Heart left ventricle (tissue), 16 donors: ENCODE measurements around the gene BCAS1. TPM values are rescaled to one million over a fixed set of nuclear protein-coding genes. Genes with fewer than 3 reads are reported as not detected.

Experiments
- ATAC-seq, 4 donors: fragments of 200-7000 bp; cut with Tn5 transposase; one replicate each; pipeline ENCODE4 v1.9.1; 2020 to 2022; ENCODE audit warnings: moderate library complexity in 4 of 4, mild to moderate bottlenecking in 3 of 4, moderate number of reproducible peaks in 1 of 4
- DNase-seq, 5 donors: peaks; one replicate each; pipeline ENCODE4 v3.0.0-alpha.2; 2020
- H3K27ac ChIP-seq, 12 donors: fragments of 200-600 bp; sonication (generic) in 4 of 12; one replicate each; pipeline versions ENCODE4 v1.5.0 to v1.8.0; 2016 to 2022; ENCODE audit warnings: mild to moderate bottlenecking in 2 of 12
- H3K27me3 ChIP-seq, 9 donors: fragments of 200-600 bp; sonication (generic) in 2 of 9; one replicate each; pipeline versions ENCODE4 v1.5.1 to v1.8.0; 2016 to 2022; ENCODE audit warnings: mild to moderate bottlenecking in 3 of 9
- H3K36me3 ChIP-seq, 9 donors: fragments of 200-600 bp; sonication (generic) in 2 of 9; one replicate each; pipeline versions ENCODE4 v1.5.0 to v1.8.0; 2018 to 2022; ENCODE audit warnings: mild to moderate bottlenecking in 2 of 9
- H3K4me1 ChIP-seq, 12 donors: fragments of 200-600 bp; sonication (generic) in 4 of 12; one replicate each; pipeline versions ENCODE4 v1.5.0 to v1.8.0; 2016 to 2022; ENCODE audit warnings: mild to moderate bottlenecking in 3 of 12
- H3K4me3 ChIP-seq, 12 donors: fragments of 200-600 bp; sonication (generic) in 4 of 12; one replicate each; pipeline versions ENCODE4 v1.5.0 to v1.8.0; 2017 to 2022; ENCODE audit warnings: mild to moderate bottlenecking in 9 of 12, moderate library complexity in 4 of 12
- H3K9me3 ChIP-seq, 12 donors: fragments of 200-600 bp; sonication (generic) in 4 of 12; one replicate each; pipeline versions ENCODE4 v1.5.0 to v1.8.0; 2016 to 2022; ENCODE audit warnings: mild to moderate bottlenecking in 1 of 12
- CTCF ChIP-seq, 12 donors: fragments of 200-600 bp; sonication (generic) in 4 of 12; IDR thresholded peaks; one replicate each; pipeline versions ENCODE4 v1.5.0 to v1.8.0; 2018 to 2022; ENCODE audit warnings: antibody characterized with exemption in 12 of 12, mild to moderate bottlenecking in 5 of 12
- POLR2A ChIP-seq, 2 donors: fragments of 450-650 bp; IDR thresholded peaks; one replicate each; pipeline ENCODE4 v1.6.1; 2017; ENCODE audit warnings: antibody characterized with exemption in 2 of 2, mild to moderate bottlenecking in 2 of 2, moderate library complexity in 2 of 2
- WGBS, 4 donors: extraction: QIAGEN DNeasy Blood & Tissue Kit in 2 of 4; methylation state at CpG; one replicate each; pipeline versions ENCODE4 v1.1.5 to v1.1.7; 2013 to 2018; 5-methylcytosine and 5-hydroxymethylcytosine counted together
- intact Hi-C, 10 donors: fragments of 100-400 bp; cut with DNase I; formaldehyde crosslinking; loops; one replicate each; pipeline versions ENCODE4 v1.11.1 to v1.14.2; 2022
- polyA plus RNA-seq, 2 donors: library from polyadenylated mRNA; stranded (reverse); fragments of 200-250 nt; gene quantifications; one replicate each; pipeline ENCODE4 v1.2.3, GENCODE V29; 2013
- total RNA-seq, 9 donors: library from RNA; depleted of rRNA in 2 of 9; stranded (reverse); fragments of >200 nt in 2 of 9; fragmentation: NEBNext Ultra II Directional in 3 of 9; extraction: Animal tissue kit (Norgen Biotek cat#: 25700) in 3 of 9; gene quantifications; one replicate each; pipeline versions ENCODE4 v1.1.0 to v1.2.4, GENCODE V29; 2016 to 2023
- donor health status: ischemic (EF 13 %, LVEDD 7.1; RV severe dilation, severe dysfunction).
- donor health status: healthy with polysubstance abuse.
- donor health status: DM: no; HTN: yes; CAD: no.
- donor health status: DM: no; HTN: no; CAD: no.
- donor health status: ischemic (EF 25% LVEDD 6.9; RV normal size, moderate dysfunction).
- donor health status: ischemic (EF 25% LVEDD 5.7; RV mildly dilated, moderate dysfunction).
- donor health status: healthy.
- donor health status: DM: yes; HTN: yes; CAD: no.
- donor health status: ischemic (EF 35%, LVEDD 5.7; RV mildly dilated, moderate dysfunction).
- donor health status: nonischemic (EF 11% LVEDD 7.7; RV severe dilation, severe dysfunction).
- donor health status: DM: yes; HTN: yes; CAD: no.
- donor health status: PGD.
- donor health status: ischemic (EF 29% LVEDD 5.4; RV normal size, mild dysfunction).
- donor health status: nonischemic (EF 23%, LVEDD 6.1; RV moderate dilation, normal function).

The BCAS1 gene
- total and polyA plus RNA-seq, 11 donors, result not detected

- Histone ChIP-seq H3K27me3 (no peaks in the 10 kb centered on the region), H3K4me3 (no peak overlapping the region), H3K4me1 (peaks cover 0 to 25% (median 12%) of the 10 kb centered on the region in 12 donors), H3K36me3 (no peaks in the 10 kb centered on the region), H3K27ac (peak overlapping the region in 5 of 12 donors; percentile 2 to 32 (median 22)), H3K9me3 (peaks cover 0 to 9% (median 0%) of the 10 kb centered on the region in 12 donors)
- no peak for ATAC-seq
- WGBS, 4 donors, result 90 to 96% (median 95%) methylated on average over 11 of the region's 11 CpGs
- DNase-seq, result no peak
- no peak for TF ChIP-seq CTCF (IDR thresholded peaks at IDR 0.05)
- no peak for TF ChIP-seq POLR2A (IDR thresholded peaks at IDR 0.05)
- intact Hi-C loops, result loop anchor here in 4 of 10 donors (10.0 kb wide), 4 partner anchors 116 to 1634 kb away; no protein-coding TSS in a partner anchor
Measured at GRCh38 chr20:53948383-53949318, 121.7 kb downstream of the BCAS1 start.

DNA sequence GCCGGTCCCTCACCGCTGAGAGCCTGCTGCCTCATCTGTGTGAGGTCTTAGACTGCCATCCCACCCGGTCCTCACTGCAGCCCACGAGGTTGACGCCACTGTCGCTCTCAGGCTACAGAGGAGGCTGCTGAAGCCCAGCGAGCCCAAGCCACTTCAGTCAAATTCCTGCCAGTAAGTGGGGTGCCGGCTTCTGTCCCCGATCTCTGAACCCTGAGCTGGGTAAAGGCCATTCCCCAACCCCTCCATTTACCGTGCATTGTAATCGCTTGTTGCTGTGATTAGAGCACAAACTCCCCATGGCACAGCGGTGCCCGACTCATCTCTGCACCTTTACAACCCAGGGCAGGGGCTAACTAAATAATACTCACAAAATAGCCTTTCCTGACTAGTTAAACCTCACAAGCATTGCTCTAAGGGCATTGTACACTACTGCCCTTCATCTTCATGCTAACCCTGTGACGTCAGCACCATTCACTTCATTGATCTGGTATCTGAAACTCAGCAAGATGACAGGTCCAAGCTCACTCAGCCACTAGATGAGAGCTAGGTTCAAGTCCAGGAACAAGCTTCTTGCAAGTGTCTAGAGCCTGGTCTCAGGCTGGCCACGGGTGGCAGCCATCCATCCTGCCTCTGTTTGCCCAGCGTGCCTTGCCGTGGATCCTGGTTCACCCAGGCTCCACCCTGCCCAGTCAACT, 122.7 kb downstream of the BCAS1 start:
- TF ChIP-seq CTCF (IDR thresholded peaks at IDR 0.05) (no peak), POLR2A (IDR thresholded peaks at IDR 0.05) (no peak)
- intact Hi-C loops, result loop anchor here in 4 of 10 donors (10.0 kb wide), 4 partner anchors 117 to 1633 kb away; no protein-coding TSS in a partner anchor
- WGBS, 4 donors, result 84 to 92% (median 91%) methylated on average over 17 of the region's 17 CpGs
- Histone ChIP-seq H3K27me3 (no peaks in the 10 kb centered on the region), H3K36me3 (no peaks in the 10 kb centered on the region), H3K27ac (no peak overlapping the region), H3K4me3 (no peak overlapping the region), H3K4me1 (peaks cover 0 to 30% (median 13%) of the 10 kb centered on the region in 12 donors), H3K9me3 (peaks cover 0 to 4% (median 0%) of the 10 kb centered on the region in 12 donors)
- ATAC-seq (no peak), DNase-seq (no peak)

DNA sequence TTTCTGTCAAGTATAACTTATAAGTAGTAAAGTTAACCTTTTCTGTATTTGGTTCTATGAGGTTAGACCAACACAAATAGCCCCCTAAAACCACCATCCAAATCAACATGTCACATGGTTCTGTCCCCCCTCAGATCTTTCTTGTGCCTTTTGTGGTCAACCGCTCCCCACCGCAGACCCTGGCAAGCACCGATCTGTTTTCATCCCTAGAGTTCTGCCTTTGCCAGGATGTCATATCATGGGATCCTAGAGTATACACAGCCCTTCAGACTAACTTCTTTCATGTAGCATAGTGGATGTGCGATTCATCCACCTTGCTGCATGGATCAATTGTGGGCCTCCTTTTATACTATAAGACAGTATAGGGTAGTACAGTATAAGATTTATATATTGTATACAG, 124.3 kb downstream of the BCAS1 start:
- Histone ChIP-seq H3K4me3 (no peak overlapping the region), H3K36me3 (no peaks in the 10 kb centered on the region)
- TF ChIP-seq CTCF (IDR thresholded peaks at IDR 0.05) (no peak), POLR2A (IDR thresholded peaks at IDR 0.05) (no peak)

DNA sequence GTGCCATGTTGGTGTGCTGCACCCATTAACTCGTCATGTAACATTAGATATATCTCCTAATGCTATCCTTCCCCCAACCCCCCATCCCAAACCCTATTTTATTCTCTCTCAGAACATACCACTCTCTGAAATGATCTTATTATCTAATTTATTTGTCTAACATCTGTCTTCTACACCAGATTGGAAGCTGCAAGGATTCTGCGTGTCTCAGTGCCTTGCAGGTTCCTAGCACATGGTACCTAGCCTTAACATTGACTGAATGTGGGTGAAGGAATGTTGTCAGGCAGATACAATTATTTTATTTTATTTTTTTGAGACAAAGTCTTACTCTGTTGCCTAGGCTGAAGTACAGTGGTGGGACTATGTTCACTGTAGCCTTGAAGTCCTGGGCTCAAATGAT, 124.9 kb downstream of the BCAS1 start:
- WGBS, 4 donors, result 94 to 100% (median 98%) methylated on average over 2 of the region's 2 CpGs
- Histone ChIP-seq H3K9me3 (no peaks in the 10 kb centered on the region), H3K27ac (no peak overlapping the region), H3K27me3 (no peaks in the 10 kb centered on the region), H3K4me3 (no peak overlapping the region), H3K36me3 (no peaks in the 10 kb centered on the region), H3K4me1 (peaks cover 0 to 46% (median 26%) of the 10 kb centered on the region in 12 donors)
- intact Hi-C loops, result loop anchor here in 4 of 10 donors (10.0 kb wide), 4 partner anchors 119 to 1631 kb away; no protein-coding TSS in a partner anchor
- TF ChIP-seq CTCF (IDR thresholded peaks at IDR 0.05), result no peak
- TF ChIP-seq POLR2A (IDR thresholded peaks at IDR 0.05), result no peak
- ATAC-seq (no peak), DNase-seq (no peak)

More for the DNA sequence above, 124.3 kb downstream of the BCAS1 start:
- ATAC-seq (no peak), DNase-seq (no peak)
- Histone ChIP-seq H3K9me3 (no peaks in the 10 kb centered on the region), H3K27me3 (no peaks in the 10 kb centered on the region), H3K4me1 (peaks cover 0 to 41% (median 19%) of the 10 kb centered on the region in 12 donors), H3K27ac (no peak overlapping the region)
- WGBS, 4 donors, result 80 to 95% (median 91%) methylated on average over 4 of the region's 4 CpGs
- intact Hi-C loops, result loop anchor here in 4 of 10 donors (10.0 kb wide), 4 partner anchors 119 to 1631 kb away; no protein-coding TSS in a partner anchor
